HL-60 (cell line): Measurements from ENCODE around the gene CXCL16.

Experiments used
- DNase-seq, 2 experiments: peaks; one replicate each; pipeline ENCODE4 v3.0.0-alpha.2; 2010 to 2020; ENCODE audit warnings: low read depth in 1 of 2, low spot score in 1 of 2
- H3K27ac ChIP-seq: fragments of 250-450 bp; sonication (Bioruptor Pico); replicated peaks from 2 replicates; pipeline ENCODE4 v1.5.1; 2020; ENCODE audit warnings: mild to moderate bottlenecking, moderate library complexity
- H3K27me3 ChIP-seq: fragments of 250-450 bp; sonication (Bioruptor Pico); 2 replicates; pipeline ENCODE4 v1.5.1; 2021; ENCODE audit warnings: mild to moderate bottlenecking, moderate library complexity; ENCODE audit not compliant: insufficient read depth, poor library complexity, severe bottlenecking
- H3K4me3 ChIP-seq: replicated peaks from 2 replicates; pipeline ENCODE4 v1.5.1; 2011; ENCODE audit warnings: mild to moderate bottlenecking, control low read depth, low read length; ENCODE audit not compliant: insufficient read depth
- GABPA ChIP-seq: IDR thresholded peaks from 2 replicates; pipeline ENCODE4 v1.6.1; 2012; ENCODE audit warnings: low read depth
- POLR2AphosphoS5 ChIP-seq: IDR thresholded peaks from 2 replicates; pipeline ENCODE4 v1.6.1; 2012; ENCODE audit warnings: low read depth
- SPI1 ChIP-seq: IDR thresholded peaks from 2 replicates; pipeline ENCODE4 v1.6.1; 2012; ENCODE audit warnings: low read depth, mild to moderate bottlenecking, borderline replicate concordance
- TF ChIP-seq, protein P1 (sequence below): IDR thresholded peaks from one replicate; pipeline ENCODE4 v1.5.1; 2011; ENCODE audit warnings: low read length, control low read depth, inconsistent platforms; ENCODE audit not compliant: insufficient read depth
- TF ChIP-seq, protein P2 (sequence below): IDR thresholded peaks from 2 replicates; pipeline ENCODE4 v1.6.1; 2012; ENCODE audit warnings: low read depth; ENCODE audit not compliant: insufficient replicate concordance

Gene CXCL16

DNA sequence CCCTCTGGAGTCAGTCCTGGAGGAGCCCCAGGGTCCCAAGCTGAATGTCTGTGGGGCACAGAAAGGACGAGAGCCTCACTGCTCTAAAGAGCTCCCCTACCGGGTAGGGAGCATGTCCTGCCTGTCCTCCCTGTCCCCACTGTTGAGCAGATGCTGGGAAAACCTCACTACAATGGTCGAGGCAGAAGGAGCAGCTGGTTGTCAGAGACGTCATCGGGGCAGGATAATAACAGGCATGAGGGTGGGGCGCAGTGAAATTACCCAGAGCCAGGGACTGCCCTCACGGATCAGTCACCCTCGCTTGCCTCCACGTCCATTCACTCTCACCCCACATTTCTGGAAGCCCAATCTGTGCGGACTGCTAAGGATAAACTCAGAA lies 32.5 kb upstream of the CXCL16 start:
- no peak for TF ChIP-seq POLR2AphosphoS5
- TF ChIP-seq SPI1, result no peak
- TF ChIP-seq, protein P1, sequence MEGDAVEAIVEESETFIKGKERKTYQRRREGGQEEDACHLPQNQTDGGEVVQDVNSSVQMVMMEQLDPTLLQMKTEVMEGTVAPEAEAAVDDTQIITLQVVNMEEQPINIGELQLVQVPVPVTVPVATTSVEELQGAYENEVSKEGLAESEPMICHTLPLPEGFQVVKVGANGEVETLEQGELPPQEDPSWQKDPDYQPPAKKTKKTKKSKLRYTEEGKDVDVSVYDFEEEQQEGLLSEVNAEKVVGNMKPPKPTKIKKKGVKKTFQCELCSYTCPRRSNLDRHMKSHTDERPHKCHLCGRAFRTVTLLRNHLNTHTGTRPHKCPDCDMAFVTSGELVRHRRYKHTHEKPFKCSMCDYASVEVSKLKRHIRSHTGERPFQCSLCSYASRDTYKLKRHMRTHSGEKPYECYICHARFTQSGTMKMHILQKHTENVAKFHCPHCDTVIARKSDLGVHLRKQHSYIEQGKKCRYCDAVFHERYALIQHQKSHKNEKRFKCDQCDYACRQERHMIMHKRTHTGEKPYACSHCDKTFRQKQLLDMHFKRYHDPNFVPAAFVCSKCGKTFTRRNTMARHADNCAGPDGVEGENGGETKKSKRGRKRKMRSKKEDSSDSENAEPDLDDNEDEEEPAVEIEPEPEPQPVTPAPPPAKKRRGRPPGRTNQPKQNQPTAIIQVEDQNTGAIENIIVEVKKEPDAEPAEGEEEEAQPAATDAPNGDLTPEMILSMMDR, result no peak
- TF ChIP-seq GABPA, result no peak
- TF ChIP-seq, protein P2, sequence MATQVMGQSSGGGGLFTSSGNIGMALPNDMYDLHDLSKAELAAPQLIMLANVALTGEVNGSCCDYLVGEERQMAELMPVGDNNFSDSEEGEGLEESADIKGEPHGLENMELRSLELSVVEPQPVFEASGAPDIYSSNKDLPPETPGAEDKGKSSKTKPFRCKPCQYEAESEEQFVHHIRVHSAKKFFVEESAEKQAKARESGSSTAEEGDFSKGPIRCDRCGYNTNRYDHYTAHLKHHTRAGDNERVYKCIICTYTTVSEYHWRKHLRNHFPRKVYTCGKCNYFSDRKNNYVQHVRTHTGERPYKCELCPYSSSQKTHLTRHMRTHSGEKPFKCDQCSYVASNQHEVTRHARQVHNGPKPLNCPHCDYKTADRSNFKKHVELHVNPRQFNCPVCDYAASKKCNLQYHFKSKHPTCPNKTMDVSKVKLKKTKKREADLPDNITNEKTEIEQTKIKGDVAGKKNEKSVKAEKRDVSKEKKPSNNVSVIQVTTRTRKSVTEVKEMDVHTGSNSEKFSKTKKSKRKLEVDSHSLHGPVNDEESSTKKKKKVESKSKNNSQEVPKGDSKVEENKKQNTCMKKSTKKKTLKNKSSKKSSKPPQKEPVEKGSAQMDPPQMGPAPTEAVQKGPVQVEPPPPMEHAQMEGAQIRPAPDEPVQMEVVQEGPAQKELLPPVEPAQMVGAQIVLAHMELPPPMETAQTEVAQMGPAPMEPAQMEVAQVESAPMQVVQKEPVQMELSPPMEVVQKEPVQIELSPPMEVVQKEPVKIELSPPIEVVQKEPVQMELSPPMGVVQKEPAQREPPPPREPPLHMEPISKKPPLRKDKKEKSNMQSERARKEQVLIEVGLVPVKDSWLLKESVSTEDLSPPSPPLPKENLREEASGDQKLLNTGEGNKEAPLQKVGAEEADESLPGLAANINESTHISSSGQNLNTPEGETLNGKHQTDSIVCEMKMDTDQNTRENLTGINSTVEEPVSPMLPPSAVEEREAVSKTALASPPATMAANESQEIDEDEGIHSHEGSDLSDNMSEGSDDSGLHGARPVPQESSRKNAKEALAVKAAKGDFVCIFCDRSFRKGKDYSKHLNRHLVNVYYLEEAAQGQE, result no peak
- no peak for DNase-seq
- Histone ChIP-seq H3K27ac (no peak overlapping the region), H3K27me3 (no peaks in the 10 kb centered on the region), H3K4me3 (no peak overlapping the region)

DNA sequence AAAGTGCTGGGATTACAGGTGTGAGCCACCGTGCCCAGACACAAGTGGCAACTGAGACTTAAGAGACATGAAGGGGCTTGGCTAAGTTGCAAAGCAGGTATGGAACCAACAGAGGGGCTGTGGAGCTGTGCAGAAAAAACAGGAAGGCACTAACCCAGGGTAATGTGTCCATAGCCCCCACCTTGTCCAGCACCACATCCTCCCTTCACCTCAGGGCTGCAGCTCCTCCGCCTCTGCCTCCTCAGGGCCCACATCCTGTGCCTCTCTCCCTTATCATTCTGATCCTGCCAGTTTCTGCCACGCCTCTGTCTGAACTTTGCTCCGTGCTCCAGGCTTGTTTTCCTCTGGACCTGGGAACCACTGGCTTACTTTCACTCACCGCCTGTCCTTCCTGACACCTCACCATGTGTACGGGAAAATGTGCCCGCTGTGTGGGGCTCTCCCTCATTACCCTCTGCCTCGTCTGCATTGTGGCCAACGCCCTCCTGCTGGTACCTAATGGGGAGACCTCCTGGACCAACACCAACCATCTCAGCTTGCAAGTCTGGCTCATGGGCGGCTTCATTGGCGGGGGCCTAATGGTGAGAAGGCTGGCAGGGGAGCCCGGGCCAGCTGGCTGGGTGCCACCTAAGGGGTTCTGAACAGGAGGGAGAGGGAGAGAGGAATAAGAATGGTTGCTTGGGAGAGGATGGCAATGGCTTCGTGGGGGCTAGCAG lies 31.9 kb upstream of the CXCL16 start, which contains the start of gene TM4SF5:
Gene TM4SF5, plus strand, starts transcription at position 368 of the 716 bp plus-strand sequence. Its CDS starts 37 bp downstream, at position 405.
- Histone ChIP-seq H3K4me3 (no peak within 1 kb of the TSS), H3K27ac (peak within 1 kb of the TSS; percentile 51), H3K27me3 (no peaks in the 10 kb centered on the region)
- TF ChIP-seq SPI1 (no peak), POLR2AphosphoS5 (no peak), GABPA (no peak)
- TF ChIP-seq, protein P2, result no peak
- TF ChIP-seq, protein P1, result no peak
- DNase-seq, result no peak

DNA sequence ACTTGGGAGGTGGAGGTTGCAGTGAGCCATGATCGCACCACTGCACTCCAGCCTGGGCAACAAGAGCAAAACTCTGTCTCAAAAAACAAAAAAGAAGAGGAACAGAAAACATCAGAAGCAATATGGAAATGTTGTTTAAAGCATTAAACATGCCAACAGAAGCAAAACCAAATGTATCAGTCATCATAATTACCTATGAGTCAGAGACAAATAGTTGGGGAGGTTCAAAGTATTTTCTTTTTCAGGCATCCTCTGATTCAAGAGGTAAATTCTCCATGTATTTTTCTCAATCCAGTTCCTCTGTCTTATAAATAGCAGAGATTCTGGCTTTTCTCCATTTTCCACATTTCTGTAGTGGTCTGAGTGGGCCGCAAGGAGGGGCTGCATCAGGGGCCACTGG lies 29.9 kb upstream of the CXCL16 start:
- Histone ChIP-seq H3K27ac (no peak overlapping the region), H3K27me3 (no peaks in the 10 kb centered on the region), H3K4me3 (no peak overlapping the region)
- no peak for TF ChIP-seq SPI1
- TF ChIP-seq GABPA, result no peak
- TF ChIP-seq POLR2AphosphoS5, result no peak
- TF ChIP-seq, protein P2, result no peak
- TF ChIP-seq, protein P1, result no peak
- no peak for DNase-seq
